DMS53 (cell line): ENCODE results near the gene PRDX6.
A peak's percentile ranks its signal among the peaks of the same experiment; 100 is the strongest.
"Not testable (repeated sequence)": the region's sequence is repeated elsewhere in the genome, so short reads cannot be mapped to it uniquely, and the experiment has no call there.

Experiments used
- DNase-seq: peaks from one replicate; lab custom pipeline; 2025; lab: John Stamatoyannopoulos, UW

Gene PRDX6

GRCh38 chr1:173499729-173500128, 22.6 kb downstream of the PRDX6 start:
- DNase-seq: no peak

- DNase-seq: peak; percentile 51
Observed at GRCh38 chr1:173502104-173502503, 25.0 kb downstream of the PRDX6 start.

GRCh38 chr1:173503391-173503790, 26.3 kb downstream of the PRDX6 start:
- peak; percentile 7 for DNase-seq

- no peak for DNase-seq
Observed at GRCh38 chr1:173504268-173504667, 27.1 kb downstream of the PRDX6 start.

GRCh38 chr1:173505391-173505790, 28.3 kb downstream of the PRDX6 start:
- no peak for DNase-seq

- DNase-seq: peak; percentile 43
Observed at GRCh38 chr1:173506437-173506836, 29.3 kb downstream of the PRDX6 start.

GRCh38 chr1:173507205-173507846, 30.2 kb downstream of the PRDX6 start:
- DNase-seq: peak; percentile 42

GRCh38 chr1:173507847-173508209, 30.7 kb downstream of the PRDX6 start:
- DNase-seq: peak; percentile 26

GRCh38 chr1:173508541-173508940, 31.4 kb downstream of the PRDX6 start:
- no peak for DNase-seq

GRCh38 chr1:173509797-173510196, 32.7 kb downstream of the PRDX6 start:
- no peak for DNase-seq

- DNase-seq: not testable (repeated sequence)
Observed at GRCh38 chr1:173514503-173514902, 37.4 kb downstream of the PRDX6 start.

GRCh38 chr1:173520799-173521198, 43.7 kb downstream of the PRDX6 start:
- DNase-seq: no peak

GRCh38 chr1:173523329-173523728, 46.2 kb downstream of the PRDX6 start:
- DNase-seq: no peak

GRCh38 chr1:173525926-173526325, 48.8 kb downstream of the PRDX6 start:
- DNase-seq: no peak

- peak; percentile 25 for DNase-seq
Observed at GRCh38 chr1:173527151-173527826, 50.2 kb downstream of the PRDX6 start.

- no peak for DNase-seq
Observed at GRCh38 chr1:173529106-173529505, 52.0 kb downstream of the PRDX6 start.

- DNase-seq: no peak
Observed at GRCh38 chr1:173530795-173531693, 53.9 kb downstream of the PRDX6 start.

- no peak for DNase-seq
Observed at GRCh38 chr1:173532237-173532636, 55.1 kb downstream of the PRDX6 start.

GRCh38 chr1:173536223-173536622, 59.1 kb downstream of the PRDX6 start:
- no peak for DNase-seq
